Measurements from ENCODE around the gene NRXN3.

Gene NRXN3

GRCh38 chr14:78327426-78328221 is 157.5 kb downstream of the NRXN3 start:
- no peak for DNase-seq

GRCh38 chr14:78329371-78329770 is 159.2 kb downstream of the NRXN3 start:
- DNase-seq = no peak

GRCh38 chr14:78335531-78335930 is 165.4 kb downstream of the NRXN3 start:
- no peak for DNase-seq

GRCh38 chr14:78340250-78340649 is 170.1 kb downstream of the NRXN3 start:
- DNase-seq = no peak

- no peak for DNase-seq
Measured at GRCh38 chr14:78341827-78342389, 171.7 kb downstream of the NRXN3 start.

DNA sequence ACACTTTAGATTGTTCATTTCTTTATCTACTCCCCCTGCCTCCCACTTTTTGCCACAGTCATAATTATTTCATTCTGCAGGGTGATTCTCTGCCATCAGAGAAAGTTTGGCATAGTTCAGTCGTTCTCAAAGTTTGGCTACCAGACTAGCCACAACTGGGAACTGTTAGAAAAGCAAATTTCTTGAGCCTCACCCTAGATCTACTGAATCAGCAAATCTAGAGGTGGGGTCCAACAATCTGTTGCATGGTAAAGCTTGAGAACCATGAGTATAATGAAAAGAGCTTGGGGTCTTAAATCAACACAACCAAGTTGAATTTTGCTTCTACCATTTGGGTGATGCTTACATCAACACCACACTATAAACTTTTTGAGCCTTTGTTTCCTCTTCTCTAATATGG is 172.7 kb downstream of the NRXN3 start:
- DNase-seq = no peak

DNA sequence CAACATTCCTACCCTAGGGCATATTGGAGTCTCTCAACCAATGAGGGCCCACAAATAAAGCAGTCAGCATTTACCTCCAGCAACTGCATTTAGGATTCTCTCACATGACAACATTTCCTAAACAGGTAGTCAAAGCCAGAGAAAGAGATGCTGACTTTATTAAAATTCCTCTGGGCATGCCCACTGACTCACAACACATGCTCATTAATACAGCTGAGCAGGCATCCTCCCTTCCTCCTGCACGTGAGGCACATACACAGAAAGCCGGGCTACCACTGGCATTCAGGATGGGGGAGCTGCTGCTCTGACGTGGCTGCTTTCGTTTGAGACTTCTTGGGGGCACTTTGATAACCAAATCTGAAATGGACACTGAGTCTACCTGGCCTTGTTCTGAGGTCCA is 174.1 kb downstream of the NRXN3 start:
- DNase-seq = no peak

DNA sequence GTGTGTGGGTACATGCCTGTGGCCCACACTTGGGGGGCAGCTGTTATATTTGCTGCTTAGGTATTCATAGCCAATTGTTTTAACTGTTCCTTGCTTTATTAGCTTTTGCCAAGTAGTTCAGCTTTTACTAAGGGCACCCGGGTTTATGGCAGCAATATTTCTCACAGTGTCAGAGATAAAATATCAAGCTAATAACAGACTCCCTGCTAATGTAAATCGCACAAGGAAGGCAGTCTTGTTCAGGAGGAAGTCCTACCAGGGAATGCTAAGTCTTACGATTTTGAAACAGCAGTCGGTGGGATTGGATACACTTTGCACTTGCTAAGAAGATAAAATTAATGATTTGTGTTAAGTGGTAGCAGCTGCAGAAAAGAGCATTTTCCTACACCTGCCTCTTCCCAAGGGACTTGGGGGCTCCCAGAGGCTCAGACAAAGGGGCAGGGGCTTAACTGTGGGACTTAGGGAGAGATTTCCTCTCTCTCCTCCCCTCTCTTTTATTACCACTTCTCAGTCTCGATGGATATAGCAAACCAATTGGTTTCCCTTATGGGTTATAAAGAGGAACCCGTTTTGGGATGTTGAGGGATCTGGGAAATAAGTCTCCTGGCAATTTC is 175.1 kb downstream of the NRXN3 start:
- DNase-seq = no peak

DNA sequence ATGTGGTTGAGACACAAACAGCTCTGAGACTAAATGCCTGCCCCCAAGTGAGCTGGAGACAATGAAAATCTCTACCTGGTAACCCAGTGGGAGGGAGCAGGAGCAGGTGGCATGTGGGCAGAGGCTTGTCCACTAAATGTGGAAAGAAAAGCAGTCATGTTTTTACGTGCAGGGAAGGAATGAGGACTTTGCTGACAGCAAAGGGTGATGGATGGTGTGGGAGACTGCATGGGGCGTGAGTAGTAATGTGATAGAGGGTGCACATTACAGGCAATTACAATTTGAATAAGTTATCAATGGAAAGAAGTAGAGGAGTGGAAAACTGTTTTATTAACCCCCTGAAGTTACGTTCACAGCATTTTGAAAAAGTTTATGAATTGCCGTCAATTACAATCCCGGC is 176.6 kb downstream of the NRXN3 start:
- no peak for DNase-seq

GRCh38 chr14:78355109-78355508 is 184.9 kb downstream of the NRXN3 start:
- no peak for DNase-seq

GRCh38 chr14:78356391-78356790 is 186.2 kb downstream of the NRXN3 start:
- no peak for DNase-seq

- no peak for DNase-seq
Measured at GRCh38 chr14:78358591-78358990, 188.4 kb downstream of the NRXN3 start.

DNA sequence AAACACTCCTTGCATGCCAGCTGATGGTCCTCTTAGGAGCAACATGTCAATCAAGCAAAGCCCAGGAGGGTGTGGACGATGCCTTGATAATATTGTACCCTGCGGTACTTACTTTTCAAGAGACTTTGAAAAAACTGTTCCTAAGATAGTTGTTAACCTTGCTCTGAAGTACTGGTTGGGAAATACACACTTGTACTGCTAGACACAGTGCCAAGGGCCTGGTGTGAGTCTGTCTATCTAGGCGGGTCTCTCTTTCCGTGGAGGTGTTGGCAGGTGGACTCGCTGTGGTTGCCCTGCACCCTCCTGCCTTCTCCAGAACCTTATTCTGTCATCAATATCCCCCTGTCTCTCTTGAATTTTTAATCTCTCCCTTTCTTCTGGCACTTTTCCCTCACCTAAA is 189.4 kb downstream of the NRXN3 start:
- no peak for DNase-seq

GRCh38 chr14:78363008-78363407 is 192.8 kb downstream of the NRXN3 start:
- DNase-seq = no peak

DNA sequence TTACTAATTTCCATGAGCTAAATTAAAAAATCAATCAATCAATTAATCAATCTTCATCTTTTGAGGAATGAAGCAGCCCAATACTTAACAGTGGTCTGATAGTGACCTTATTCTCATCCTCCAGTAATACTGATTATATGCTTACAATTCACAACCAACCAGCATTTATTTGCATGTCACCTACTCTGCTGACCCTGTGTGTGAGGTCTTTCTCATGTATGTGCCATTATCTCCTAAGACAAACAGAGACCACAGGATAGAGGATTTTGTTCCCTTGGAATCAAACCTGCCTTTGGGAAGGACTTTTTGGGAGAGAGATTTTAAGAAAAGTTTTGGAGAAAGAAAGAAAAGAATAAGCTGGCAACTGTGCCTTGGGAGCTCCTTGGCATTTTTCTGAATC is 197.2 kb downstream of the NRXN3 start:
- no peak for DNase-seq

DNA sequence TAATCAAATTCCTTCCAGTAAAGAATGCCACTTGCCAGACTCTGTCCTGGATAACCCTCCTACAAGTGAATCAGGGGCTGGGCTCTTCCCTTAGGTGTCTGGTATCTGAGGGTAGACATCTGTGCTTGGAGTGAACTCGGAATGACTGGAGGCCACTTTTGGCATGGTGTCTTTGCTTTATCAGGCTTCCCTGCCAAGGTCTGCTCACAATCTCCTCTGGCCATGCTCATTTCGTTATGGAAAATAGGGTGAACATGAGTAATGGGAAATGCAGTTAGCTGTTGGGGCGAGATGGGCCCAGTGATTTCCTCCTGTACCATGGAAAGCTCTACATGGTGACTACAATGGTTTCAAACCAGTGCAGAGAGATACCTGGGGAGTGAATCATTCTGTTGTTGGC is 212.9 kb downstream of the NRXN3 start:
- no peak for DNase-seq

GRCh38 chr14:78398216-78398615 is 228.0 kb downstream of the NRXN3 start:
- DNase-seq = no peak

- DNase-seq = no peak
Measured at GRCh38 chr14:78399316-78399889, 229.2 kb downstream of the NRXN3 start.

GRCh38 chr14:78401866-78402265 is 231.7 kb downstream of the NRXN3 start:
- no peak for DNase-seq

DNA sequence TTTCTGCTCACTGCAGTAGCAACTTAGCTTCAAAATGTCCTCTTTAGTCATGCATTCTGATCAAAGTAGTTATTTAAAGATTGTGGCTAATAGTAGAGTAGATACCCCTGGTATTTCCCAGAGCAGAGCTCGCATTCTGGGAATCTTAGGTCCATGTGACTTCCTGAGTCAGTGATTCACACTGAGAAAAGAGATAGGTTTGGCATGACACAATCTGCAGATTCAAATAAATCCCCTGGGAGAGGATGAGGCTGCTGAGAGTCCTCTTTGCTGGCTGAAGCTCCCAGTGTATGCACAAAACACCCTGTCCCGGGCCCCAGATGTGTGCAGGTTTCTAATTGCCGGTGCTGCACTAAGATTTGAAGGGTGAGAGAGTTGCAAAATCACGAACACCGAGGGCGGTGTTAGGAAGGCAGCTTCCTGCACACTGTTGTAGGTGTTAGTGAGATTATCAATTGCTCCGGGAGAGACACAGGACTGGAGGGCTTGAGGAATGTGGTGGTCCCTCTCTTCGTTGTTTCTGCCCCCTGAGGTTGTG is 233.2 kb downstream of the NRXN3 start:
- DNase-seq = no peak

GRCh38 chr14:78405079-78405856 is 235.1 kb downstream of the NRXN3 start:
- no peak for DNase-seq

- DNase-seq = no peak
Measured at GRCh38 chr14:78412475-78412874, 242.3 kb downstream of the NRXN3 start.

GRCh38 chr14:78414172-78414571 is 244.0 kb downstream of the NRXN3 start:
- no peak for DNase-seq

Data from CD4-positive, alpha-beta T cell treated with Interleukin-10 for 1 hour (primary cell).